C4-2B (cell line): ENCODE results near the gene BSN.

Experiments
- H3K27ac ChIP-seq: fragments of 450-650 bp; 2 replicates; pipeline ENCODE4 v1.5.1; 2017
- CTCF ChIP-seq: fragments of 450-650 bp; conservative IDR thresholded peaks from 2 replicates; pipeline ENCODE4 v1.5.1; 2017; ENCODE audit warnings: mild to moderate bottlenecking
- ZFX ChIP-seq: fragments of 450-650 bp; IDR thresholded peaks from 2 replicates; pipeline ENCODE4 v1.6.1; 2017

The BSN gene

DNA sequence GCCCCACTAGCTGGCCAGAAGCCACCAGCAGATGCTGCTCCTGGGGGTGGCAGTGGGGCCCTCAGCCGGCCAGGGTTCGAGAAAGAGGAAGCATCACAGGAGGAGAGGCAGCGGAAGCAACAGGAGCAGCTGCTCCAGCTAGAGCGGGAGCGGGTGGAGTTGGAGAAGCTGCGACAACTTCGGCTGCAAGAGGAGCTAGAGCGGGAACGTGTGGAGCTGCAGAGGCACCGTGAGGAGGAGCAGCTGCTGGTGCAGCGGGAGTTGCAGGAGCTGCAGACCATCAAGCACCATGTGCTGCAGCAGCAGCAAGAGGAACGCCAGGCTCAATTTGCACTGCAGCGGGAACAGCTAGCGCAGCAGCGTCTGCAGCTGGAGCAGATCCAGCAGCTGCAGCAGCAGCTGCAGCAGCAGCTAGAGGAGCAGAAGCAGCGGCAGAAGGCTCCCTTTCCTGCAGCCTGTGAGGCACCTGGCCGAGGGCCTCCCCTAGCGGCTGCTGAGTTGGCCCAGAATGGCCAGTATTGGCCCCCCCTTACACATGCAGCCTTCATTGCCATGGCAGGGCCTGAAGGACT lies 102.3 kb downstream of the BSN start:
- no peak for TF ChIP-seq ZFX
- no peak for TF ChIP-seq CTCF

GRCh38 chr3:49657208-49657915 lies 103.1 kb downstream of the BSN start:
- TF ChIP-seq CTCF (no peak), ZFX (no peak)
- H3K27ac ChIP-seq, result no peak overlapping the region

More for the DNA sequence above, 102.3 kb downstream of the BSN start:
- H3K27ac ChIP-seq, result no peak overlapping the region

DNA sequence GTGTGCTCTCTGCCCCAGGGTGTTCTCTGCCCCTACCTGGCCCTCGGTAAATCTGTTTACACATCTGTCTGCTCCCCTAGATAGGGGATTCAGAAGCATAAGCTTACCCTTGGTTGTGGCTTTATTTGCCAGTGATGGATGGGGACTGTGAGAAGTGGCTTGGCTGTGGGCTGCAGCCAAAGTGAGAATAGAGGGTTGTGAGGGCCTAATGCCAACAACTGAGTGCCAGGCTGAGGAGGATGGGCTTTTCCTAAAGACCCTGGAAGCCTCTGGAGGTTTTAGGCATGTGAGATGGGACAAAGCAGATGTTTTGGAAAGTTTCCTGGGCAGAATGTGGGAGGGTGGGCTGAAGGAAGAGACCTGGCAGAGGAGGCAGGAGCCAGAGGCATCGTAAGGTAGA lies 104.4 kb downstream of the BSN start:
- TF ChIP-seq CTCF (no peak), ZFX (no peak)
- H3K27ac ChIP-seq, result no peak overlapping the region

- H3K27ac ChIP-seq, result no peak overlapping the region
- no peak for TF ChIP-seq CTCF
- TF ChIP-seq ZFX, result no peak
Measured at GRCh38 chr3:49659756-49660155, 105.5 kb downstream of the BSN start.

DNA sequence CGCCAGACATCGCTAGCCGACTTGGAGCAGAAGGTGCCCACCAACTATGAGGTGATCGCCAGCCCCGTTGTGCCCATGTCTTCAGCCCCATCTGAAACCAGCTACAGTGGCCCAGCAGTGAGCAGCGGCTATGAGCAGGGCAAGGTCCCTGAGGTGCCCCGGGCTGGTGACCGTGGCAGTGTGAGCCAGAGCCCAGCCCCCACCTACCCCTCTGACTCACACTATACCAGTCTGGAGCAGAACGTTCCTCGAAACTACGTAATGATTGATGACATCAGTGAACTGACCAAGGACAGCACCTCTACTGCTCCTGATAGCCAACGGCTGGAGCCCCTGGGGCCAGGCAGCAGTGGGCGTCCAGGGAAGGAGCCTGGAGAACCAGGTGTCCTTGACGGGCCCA lies 107.0 kb downstream of the BSN start:
- H3K27ac ChIP-seq, result no peak overlapping the region
- TF ChIP-seq ZFX (no peak), CTCF (no peak)

DNA sequence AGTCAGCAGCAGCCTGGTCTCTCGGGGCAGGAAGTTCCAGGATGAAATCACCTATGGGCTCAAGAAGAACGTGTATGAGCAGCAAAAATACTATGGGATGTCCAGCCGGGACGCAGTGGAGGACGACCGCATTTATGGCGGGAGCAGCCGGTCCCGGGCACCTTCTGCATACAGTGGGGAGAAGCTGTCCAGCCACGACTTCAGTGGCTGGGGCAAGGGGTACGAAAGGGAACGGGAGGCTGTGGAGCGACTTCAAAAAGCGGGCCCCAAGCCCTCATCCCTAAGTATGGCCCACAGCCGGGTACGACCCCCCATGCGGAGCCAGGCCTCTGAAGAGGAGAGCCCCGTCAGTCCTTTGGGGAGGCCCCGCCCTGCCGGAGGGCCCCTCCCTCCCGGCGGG lies 107.7 kb downstream of the BSN start:
- no peak overlapping the region for H3K27ac ChIP-seq
- TF ChIP-seq ZFX, result no peak

GRCh38 chr3:49662720-49663413 lies 108.6 kb downstream of the BSN start:
- no peak overlapping the region for H3K27ac ChIP-seq
- TF ChIP-seq CTCF (no peak), ZFX (no peak)
